ENCODE measurements around the gene TSPO2.

- TF ChIP-seq CTCF (IDR thresholded peaks at IDR 0.05; ENCODE audit: low read depth, low read length, poor library complexity, severe bottlenecking) (no peak), EZH2phosphoT487 (IDR thresholded peaks at IDR 0.05; ENCODE audit: borderline replicate concordance, low read length) (no peak)
These were observed 12.2 kb downstream of the TSPO2 start for GRCh38 chr6:41054511-41054910.

All from DOHH2 (cell line).